K562 (cell line): ENCODE results near the gene C1QTNF5. TPM values are rescaled to one million over a fixed set of nuclear protein-coding genes. Genes with fewer than 3 reads are reported as not detected.

ENCODE experiments used
- ATAC-seq: fragments of 200-7000 bp; cut with Tn5 transposase; 3 replicates; pipeline ENCODE4 v1.9.1; 2020; ENCODE audit warnings: moderate library complexity
- BruUV-seq: library from RNA; stranded (reverse); fragments of 400-500 nt; replicated peaks from 2 replicates; lab custom pipeline; 2021; lab: Mats Ljungman, UMichigan
- CTCF ChIA-PET: fragments of 300-600 bp; formaldehyde crosslinking; extraction: SDS; loops from one replicate; lab custom pipeline; 2021; ENCODE audit warnings: low intra/inter-chr PET ratio; lab: Yijun Ruan, JAX
- POLR2A ChIA-PET: fragments of 300-600, 350-650 bp; sonication (Branson Sonifier 250); formaldehyde crosslinking; extraction: SDS; loops from one replicate; lab custom pipeline; 2021; ENCODE audit warnings: antibody characterized with exemption, inconsistent platforms; lab: Yijun Ruan, JAX
- DNase-seq, 4 experiments: peaks; one replicate each; pipeline versions ENCODE4 v3.0.0 to v3.0.0-alpha.2; 2011 to 2018; ENCODE audit warnings: low spot score in 3 of 4, mixed read lengths in 3 of 4; ENCODE audit errors: extremely low read depth in 1 of 4
- FAIRE-seq: peaks from 2 replicates; lab custom pipeline; 2011; peaks lifted over from hg19 to GRCh38; lab: Jason Lieb, UNC
- H2AFZ ChIP-seq: 2 replicates; pipeline ENCODE4 v1.6.0; 2011; ENCODE audit warnings: low read depth, low read length, control low read depth, inconsistent platforms
- H3K27ac ChIP-seq: fragments of 200-600 bp; 3 replicates; pipeline ENCODE4 v1.8.0; 2011; ENCODE audit warnings: low read depth, mild to moderate bottlenecking, control low read depth, inconsistent platforms, low read length, moderate library complexity, mixed read lengths; ENCODE audit errors: extremely low read depth
- H3K27me3 ChIP-seq, 2 experiments: fragments of 300-600 bp in 1 of 2; 2 replicates in 1 of 2; 3 replicates in 1 of 2; pipeline versions ENCODE4 v1.6.0 to v1.8.0; 2011; ENCODE audit warnings: inconsistent platforms in 2 of 2, low read length in 2 of 2, mild to moderate bottlenecking in 1 of 2, mixed read lengths in 1 of 2, moderate library complexity in 1 of 2; ENCODE audit not compliant: control insufficient read depth in 2 of 2, insufficient read depth in 2 of 2
- H3K36me3 ChIP-seq: fragments of 300-600 bp; 3 replicates; pipeline ENCODE4 v1.8.0; 2011; ENCODE audit warnings: mild to moderate bottlenecking, low read length, inconsistent platforms; ENCODE audit not compliant: control insufficient read depth, insufficient read depth
- H3K4me1 ChIP-seq, 2 experiments: fragments of 200-600 bp in 1 of 2; replicated peaks in 1 of 2; 2 replicates in 1 of 2; 3 replicates in 1 of 2; pipeline versions ENCODE4 v1.5.1 to v1.8.0; 2011; ENCODE audit warnings: inconsistent platforms in 2 of 2, low read length in 2 of 2, mild to moderate bottlenecking in 1 of 2, mixed read lengths in 1 of 2, moderate library complexity in 1 of 2; ENCODE audit not compliant: control insufficient read depth in 2 of 2, insufficient read depth in 2 of 2
- H3K4me2 ChIP-seq: 2 replicates; pipeline ENCODE4 v1.6.1; 2011; ENCODE audit warnings: low read length, control low read depth, inconsistent platforms, mixed read lengths; ENCODE audit not compliant: insufficient read depth
- H3K4me3 ChIP-seq: fragments of 200-600 bp; sonication (generic), shearing (Covaris generic); 2 replicates; pipeline ENCODE4 v1.5.1; 2016; ENCODE audit warnings: control low read depth, inconsistent platforms
- H3K79me2 ChIP-seq: fragments of 200-600 bp; 3 replicates; pipeline ENCODE4 v1.8.0; 2011; ENCODE audit warnings: low read length, inconsistent platforms; ENCODE audit not compliant: control insufficient read depth, insufficient read depth
- H3K9ac ChIP-seq, 2 experiments: 2 replicates each; pipeline versions ENCODE4 v1.6.0 to v1.6.1; 2011; ENCODE audit warnings: low read depth in 2 of 2, low read length in 2 of 2, control low read depth in 1 of 2, inconsistent platforms in 1 of 2, mild to moderate bottlenecking in 1 of 2, mixed read lengths in 1 of 2; ENCODE audit not compliant: insufficient read depth in 1 of 2
- H3K9me1 ChIP-seq: one replicate; pipeline ENCODE4 v1.6.0; 2011; ENCODE audit warnings: inconsistent platforms, mild to moderate bottlenecking, low read length, moderate library complexity; ENCODE audit not compliant: control insufficient read depth, insufficient read depth
- H3K9me3 ChIP-seq: replicated peaks from 2 replicates; pipeline ENCODE4 v1.5.1; 2011; ENCODE audit warnings: low read depth, low read length, inconsistent platforms; ENCODE audit not compliant: control insufficient read depth, insufficient read depth
- H4K20me1 ChIP-seq: replicated peaks from 2 replicates; pipeline ENCODE4 v1.6.1; 2011; ENCODE audit warnings: low read length, inconsistent platforms, mixed read lengths; ENCODE audit not compliant: control insufficient read depth, insufficient read depth
- CCAR2 ChIP-seq: fragments of 200-400 bp; formaldehyde crosslinking; IDR thresholded peaks from 2 replicates; pipeline ENCODE4 v1.6.1; 2017; ENCODE audit warnings: mild to moderate bottlenecking, low read depth, low read length
- COPS2 ChIP-seq: fragments of 450-650 bp; conservative IDR thresholded peaks from 2 replicates; pipeline ENCODE4 v1.6.1; 2016; ENCODE audit warnings: mild to moderate bottlenecking, moderate library complexity
- DDX20 ChIP-seq: fragments of 450-650 bp; IDR thresholded peaks from 2 replicates; pipeline ENCODE4 v1.6.1; 2016; ENCODE audit warnings: missing genetic modification characterization, low read depth, mild to moderate bottlenecking, missing compliant biosample characterization, moderate library complexity
- ELF4 ChIP-seq: fragments of 450-650 bp; formaldehyde crosslinking; IDR thresholded peaks from 2 replicates; pipeline ENCODE4 v1.4.0; 2022; ENCODE audit warnings: missing genetic modification characterization
- FOXP1 ChIP-seq: sonication (generic); formaldehyde crosslinking; IDR thresholded peaks from 2 replicates; pipeline ENCODE4 v1.8.0; 2022; ENCODE audit warnings: mild to moderate bottlenecking, missing genetic modification reagents
- FOXP4 ChIP-seq: sonication (generic); formaldehyde crosslinking; IDR thresholded peaks from 2 replicates; pipeline ENCODE4 v1.8.0; 2022; ENCODE audit warnings: mild to moderate bottlenecking, missing genetic modification reagents, borderline replicate concordance
- MAFG ChIP-seq: fragments of 450-650 bp; conservative IDR thresholded peaks from 2 replicates; pipeline ENCODE4 v1.6.1; 2016; ENCODE audit warnings: missing genetic modification characterization, missing compliant biosample characterization
- MCM3 ChIP-seq: fragments of 450-650 bp; IDR thresholded peaks from 2 replicates; pipeline ENCODE4 v1.6.1; 2016
- RBFOX2 ChIP-seq: fragments of 200-400 bp; formaldehyde crosslinking; IDR thresholded peaks from 2 replicates; pipeline ENCODE4 v1.6.1; 2017; ENCODE audit warnings: low read depth, mild to moderate bottlenecking, low read length, moderate library complexity
- TAF7 ChIP-seq: fragments of 450-650 bp; IDR thresholded peaks from 2 replicates; pipeline ENCODE4 v1.6.1; 2016; ENCODE audit warnings: missing genetic modification characterization, missing compliant biosample characterization
- ZHX1 ChIP-seq: fragments of 150-350 bp; conservative IDR thresholded peaks from 2 replicates; pipeline ENCODE4 v1.6.1; 2014; ENCODE audit warnings: low read length
- ZNF184 ChIP-seq: sonication (generic); formaldehyde crosslinking; IDR thresholded peaks from 2 replicates; pipeline ENCODE4 v1.5.0; 2020; ENCODE audit warnings: missing genetic modification reagents
- ZNF785 ChIP-seq: fragments of 250-450 bp; sonication (Bioruptor Pico); IDR thresholded peaks from 2 replicates; pipeline ENCODE4 v1.4.0; 2020; ENCODE audit warnings: mild to moderate bottlenecking
- WGBS: fragments of 100-300 bp; shearing (Covaris generic); methylation state at CpG from one replicate; pipeline ENCODE4 v1.1.6; 2016; ENCODE audit warnings: low coverage, mixed read lengths; ENCODE audit not compliant: insufficient coverage; ENCODE audit errors: missing lambda C conversion rate; 5-methylcytosine and 5-hydroxymethylcytosine counted together
- in situ Hi-C: fragments of 300-500 bp; cut with MboI; formaldehyde crosslinking; loops from 4 replicates; pipeline ENCODE4 v1.15.0; 2018; ENCODE audit warnings: inconsistent platforms, mixed read lengths
- intact Hi-C: fragments of 100-400 bp; cut with micrococcal nuclease; formaldehyde crosslinking; loops from 2 replicates; pipeline ENCODE4 v1.14.2; 2022
- polyA plus RNA-seq, 8 experiments: library from polyadenylated mRNA; depleted of rRNA in 4 of 8; stranded (reverse) in 5 of 8; unstranded in 3 of 8; fragments of >200 nt; fragmentation: Nextera tagmentation in 2 of 8; fragmentation: Illumina TruSeq in 1 of 8; extraction: Ambion mirVana in 2 of 8; extraction: Trizol in 1 of 8; gene quantifications; 2 replicates each; pipeline versions ENCODE4 v1.2.1 to v1.2.3, GENCODE V29; 2011 to 2014; ENCODE audit warnings: inconsistent platforms in 1 of 8, missing spikeins in 1 of 8
- total RNA-seq, 7 experiments: library from RNA; depleted of rRNA in 6 of 7; stranded (reverse); fragments of >200 nt in 6 of 7; fragmentation: Illumina TruSeq in 2 of 7; extraction: Trizol in 2 of 7; gene quantifications; 2 replicates each; pipeline versions ENCODE4 v1.2.1 to v1.2.3, GENCODE V29; 2011 to 2021; ENCODE audit warnings: low replicate concordance in 1 of 7
- TF ChIP-seq, protein P1 (sequence below): sonication (generic); formaldehyde crosslinking; IDR thresholded peaks from 2 replicates; pipeline ENCODE4 v1.5.0; 2020; ENCODE audit warnings: missing genetic modification reagents
- TF ChIP-seq, protein P2 (sequence below): fragments of 450-650 bp; formaldehyde crosslinking; IDR thresholded peaks from 2 replicates; pipeline ENCODE4 v1.4.0; 2022; ENCODE audit warnings: missing genetic modification characterization

C1QTNF5 gene
- total and polyA plus RNA-seq, 9 of the 15 experiments (the other 6 are each of a cell fraction or from before 2014, with no cell fraction given): 0.07 to 0.76 (median 0.24) TPM; not detected in 1

DNA sequence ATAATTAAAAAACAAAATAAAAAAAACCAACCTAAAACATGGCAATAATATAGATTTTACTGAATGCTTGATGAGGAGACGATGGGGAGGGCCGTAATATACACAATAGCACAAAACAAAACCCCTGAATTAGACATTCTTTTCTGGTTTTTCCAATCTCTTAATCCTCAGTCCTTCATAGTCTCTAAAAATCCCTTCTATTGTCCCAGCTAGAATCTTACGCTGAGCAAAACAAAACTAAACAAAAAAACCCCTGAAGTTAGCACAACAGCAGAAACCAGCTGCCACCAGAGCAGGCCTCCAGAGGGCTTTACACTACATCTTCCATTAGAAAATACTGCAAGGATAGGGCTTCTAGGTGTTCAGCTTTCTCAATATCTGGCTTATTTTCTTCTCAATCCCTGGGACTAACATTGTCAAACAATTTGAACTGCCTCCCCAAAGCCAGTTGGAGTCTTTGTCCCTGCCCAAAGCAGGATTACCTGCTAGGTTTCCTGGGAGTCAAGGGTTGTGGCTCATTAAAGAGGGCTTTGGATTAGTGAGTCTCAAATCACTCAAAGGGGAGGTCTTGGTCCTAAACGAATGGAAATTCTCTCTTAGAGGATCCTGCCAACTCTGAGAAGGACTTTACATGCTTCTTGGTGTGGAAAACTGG lies 8.4 kb downstream of the C1QTNF5 start (continued):
- TF ChIP-seq, protein P1, sequence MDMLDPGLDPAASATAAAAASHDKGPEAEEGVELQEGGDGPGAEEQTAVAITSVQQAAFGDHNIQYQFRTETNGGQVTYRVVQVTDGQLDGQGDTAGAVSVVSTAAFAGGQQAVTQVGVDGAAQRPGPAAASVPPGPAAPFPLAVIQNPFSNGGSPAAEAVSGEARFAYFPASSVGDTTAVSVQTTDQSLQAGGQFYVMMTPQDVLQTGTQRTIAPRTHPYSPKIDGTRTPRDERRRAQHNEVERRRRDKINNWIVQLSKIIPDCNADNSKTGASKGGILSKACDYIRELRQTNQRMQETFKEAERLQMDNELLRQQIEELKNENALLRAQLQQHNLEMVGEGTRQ: no peak
- TF ChIP-seq ZNF184 (CRISPR knock-in tag) (no peak), MCM3 (no peak), ZNF785 (CRISPR knock-in tag) (no peak), DDX20 (no peak), FOXP4 (no peak)

- Histone ChIP-seq H4K20me1 (no peaks in the 10 kb centered on the region), H3K79me2 (peaks cover 8% of the 10 kb centered on the region), H3K36me3 (no peaks in the 10 kb centered on the region), H3K4me2 (no peak overlapping the region), H3K9ac (no peak overlapping the region), H2AFZ (no peak overlapping the region), H3K27me3 (no peaks in the 10 kb centered on the region), H3K9me3 (no peaks in the 10 kb centered on the region), H3K27ac (no peak overlapping the region), H3K4me1 (peaks cover 0 to 7% of the 10 kb centered on the region in 2 experiments; a peak in 3 of 5 replicates), H3K4me3 (no peak overlapping the region), H3K9me1 (no peaks in the 10 kb centered on the region)
- DNase-seq (no peak), ATAC-seq (no peak), FAIRE-seq (no peak)
- WGBS: 0% methylated on average over 1 of the region's 1 CpG
- intact Hi-C loops: no loop called here
- BruUV-seq: no TSS peak
- ChIA-PET CTCF (no interaction called here), POLR2A (interaction anchor here (0.6 kb wide), 1 partner anchor 235 kb away, joined by 3 read pairs; no protein-coding TSS in a partner anchor)
- in situ Hi-C loops: no loop called here
- TF ChIP-seq, protein P2, sequence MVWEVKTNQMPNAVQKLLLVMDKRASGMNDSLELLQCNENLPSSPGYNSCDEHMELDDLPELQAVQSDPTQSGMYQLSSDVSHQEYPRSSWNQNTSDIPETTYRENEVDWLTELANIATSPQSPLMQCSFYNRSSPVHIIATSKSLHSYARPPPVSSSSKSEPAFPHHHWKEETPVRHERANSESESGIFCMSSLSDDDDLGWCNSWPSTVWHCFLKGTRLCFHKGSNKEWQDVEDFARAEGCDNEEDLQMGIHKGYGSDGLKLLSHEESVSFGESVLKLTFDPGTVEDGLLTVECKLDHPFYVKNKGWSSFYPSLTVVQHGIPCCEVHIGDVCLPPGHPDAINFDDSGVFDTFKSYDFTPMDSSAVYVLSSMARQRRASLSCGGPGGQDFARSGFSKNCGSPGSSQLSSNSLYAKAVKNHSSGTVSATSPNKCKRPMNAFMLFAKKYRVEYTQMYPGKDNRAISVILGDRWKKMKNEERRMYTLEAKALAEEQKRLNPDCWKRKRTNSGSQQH: 0 out of 2 replicates have a peak, but pooled peaks have one; percentile 7
- no peak for TF ChIP-seq ZHX1
- TF ChIP-seq MCM3: 0 out of 2 replicates have a peak, but pooled peaks have one; percentile 25
- no peak for TF ChIP-seq CCAR2
- no peak for TF ChIP-seq FOXP1 (CRISPR knock-in tag)
- peak; percentile 28; the same call in 1 of the 2 replicates for TF ChIP-seq ELF4 (CRISPR knock-in tag)
- no peak for TF ChIP-seq TAF7 (tag)
- no peak for TF ChIP-seq MAFG (tag)
- no peak for TF ChIP-seq RBFOX2
- no peak for TF ChIP-seq COPS2
These were observed 10.4 kb downstream of the C1QTNF5 start for GRCh38 chr11:119330237-119330636.
